GF-D8 (cell line): ENCODE results near the gene TPM4.
A peak's percentile ranks its signal among the peaks of the same experiment; 100 is the strongest.

Experiments used
- DNase-seq: peaks from one replicate; lab custom pipeline; 2025; lab: John Stamatoyannopoulos, UW

TPM4 gene

GRCh38 chr19:16127776-16128371 is 51.6 kb downstream of the TPM4 start:
- DNase-seq, result no peak

- DNase-seq, result no peak
Observed at GRCh38 chr19:16131648-16132047, 55.4 kb downstream of the TPM4 start.

DNA sequence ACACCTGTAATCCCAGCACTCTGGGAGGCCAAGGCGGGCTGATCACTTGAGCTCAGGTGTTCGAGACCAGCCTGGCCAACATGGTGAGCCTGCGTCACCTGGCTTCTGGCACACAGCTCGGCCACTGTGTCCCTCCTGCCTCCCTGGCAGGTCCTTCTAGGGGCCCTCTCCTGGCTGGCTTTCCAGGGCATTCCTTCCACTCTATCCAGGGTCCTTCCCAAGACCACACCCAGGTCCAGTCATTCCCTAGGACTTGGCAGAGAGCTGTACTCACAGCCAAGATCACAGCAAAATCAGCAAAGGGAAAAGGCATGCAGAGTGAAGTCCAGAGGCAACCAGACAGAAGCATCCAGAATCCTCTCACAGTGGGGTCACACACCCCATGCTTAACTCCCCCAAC is 57.5 kb downstream of the TPM4 start:
- no peak for DNase-seq

GRCh38 chr19:16134510-16134909 is 58.2 kb downstream of the TPM4 start:
- DNase-seq, result no peak

DNA sequence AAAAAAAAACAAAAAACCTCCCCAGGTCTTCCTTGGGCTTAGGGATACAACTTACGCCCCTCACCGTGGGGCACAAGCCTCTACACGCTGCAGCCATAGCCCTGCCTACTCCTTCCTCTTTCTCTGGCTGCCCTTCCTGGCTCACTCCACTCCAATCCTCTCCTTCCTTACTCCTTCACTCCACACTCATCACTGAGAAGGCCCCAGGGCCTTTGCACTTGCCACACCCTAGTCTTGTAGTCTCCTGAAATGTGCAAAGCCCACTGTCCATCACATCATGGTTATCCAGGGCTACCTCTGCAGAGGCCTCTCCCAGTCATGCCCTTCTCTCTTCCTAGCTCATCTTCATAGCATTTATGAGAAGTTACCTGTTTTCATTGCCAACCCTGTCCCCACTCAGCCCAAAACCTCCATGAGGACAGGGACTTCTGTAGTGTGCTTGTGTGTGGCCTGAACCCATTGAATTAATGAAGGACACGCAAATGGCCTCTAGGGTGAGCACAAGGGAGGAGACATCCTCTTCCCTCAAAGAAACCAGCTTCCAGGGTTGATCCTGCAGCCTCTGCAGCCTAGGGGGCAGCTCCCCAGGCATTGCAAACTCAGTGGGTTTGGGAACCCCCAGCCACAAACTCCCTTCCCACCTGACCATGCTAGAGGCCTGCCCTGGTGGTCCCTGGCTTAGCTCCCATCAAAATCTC is 59.3 kb downstream of the TPM4 start:
- no peak for DNase-seq

DNA sequence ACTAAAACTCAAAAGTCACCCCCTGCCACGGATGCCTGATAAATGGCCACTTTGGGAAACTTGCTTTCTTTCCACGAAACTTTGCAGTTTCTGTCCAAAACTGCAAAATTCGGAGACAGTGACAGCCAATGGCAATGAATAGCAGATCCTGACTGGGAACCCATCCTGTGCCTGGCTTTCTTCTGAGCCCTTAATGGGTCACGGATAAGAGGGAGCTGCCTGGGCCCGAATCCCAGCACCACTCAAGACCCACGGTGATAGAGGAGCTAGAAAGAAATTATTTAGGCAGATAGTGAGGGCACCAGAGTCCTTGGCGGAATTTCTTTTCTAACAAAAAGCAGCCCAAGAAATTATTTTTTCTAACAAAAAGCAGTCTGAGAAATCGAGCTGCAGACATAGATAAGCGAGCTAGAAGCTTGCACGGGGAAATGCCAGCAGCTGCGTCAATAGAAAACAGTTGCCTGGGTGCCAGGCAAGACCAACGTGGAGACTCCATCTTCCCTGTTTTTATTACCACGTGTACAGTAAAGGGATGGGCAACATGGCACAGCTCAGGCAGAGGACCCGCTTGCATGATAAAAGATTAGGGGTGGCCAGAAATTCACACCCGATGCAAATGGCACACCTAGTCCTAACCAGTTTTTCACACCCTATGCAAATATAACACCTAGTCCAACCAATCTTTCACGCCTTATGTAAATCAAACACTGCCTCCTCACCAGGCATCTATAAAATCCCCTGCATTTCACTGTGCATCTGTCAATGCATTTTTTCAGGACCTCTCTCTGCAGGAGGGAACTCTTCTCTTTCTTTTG is 60.1 kb downstream of the TPM4 start:
- DNase-seq, result no peak

- peak; percentile 97 for DNase-seq
Observed at GRCh38 chr19:16139752-16140151, 63.5 kb downstream of the TPM4 start.

- DNase-seq, result peak; percentile 96
Observed at GRCh38 chr19:16141043-16141442, 64.7 kb downstream of the TPM4 start.

DNA sequence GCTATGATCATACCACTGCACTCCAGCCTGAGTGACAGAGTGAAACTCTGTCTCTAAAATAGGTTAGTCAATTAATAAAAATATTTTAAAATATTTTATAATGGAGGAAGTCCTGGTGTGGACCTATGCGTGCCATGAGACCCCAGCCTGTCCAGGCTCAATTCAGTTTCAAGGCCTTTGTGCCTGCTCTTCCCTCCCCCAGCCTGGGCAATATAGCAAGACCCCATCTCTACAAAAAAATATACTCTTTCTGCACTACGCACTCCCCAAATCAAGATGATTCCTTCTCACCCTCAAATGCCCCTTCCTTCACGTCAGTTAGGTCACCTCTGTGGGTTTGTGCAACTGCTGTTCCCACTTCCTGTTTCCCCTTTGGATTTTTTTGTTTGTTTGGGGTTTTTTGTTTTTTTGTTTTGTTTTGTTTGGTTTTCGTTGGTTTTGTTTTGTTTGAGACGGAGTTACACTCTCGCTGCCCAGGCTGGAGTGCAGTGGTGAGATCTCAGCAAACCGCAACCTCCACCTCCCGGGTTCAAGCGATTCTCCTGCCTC is 65.8 kb downstream of the TPM4 start:
- no peak for DNase-seq

- DNase-seq, result peak; percentile 70
Observed at GRCh38 chr19:16143399-16144215, 67.3 kb downstream of the TPM4 start, which contains the start of gene HSH2D. Gene HSH2D, plus strand, starts transcription at chr19:16143685. Its CDS starts 5,066 bp downstream, at chr19:16148751.

DNA sequence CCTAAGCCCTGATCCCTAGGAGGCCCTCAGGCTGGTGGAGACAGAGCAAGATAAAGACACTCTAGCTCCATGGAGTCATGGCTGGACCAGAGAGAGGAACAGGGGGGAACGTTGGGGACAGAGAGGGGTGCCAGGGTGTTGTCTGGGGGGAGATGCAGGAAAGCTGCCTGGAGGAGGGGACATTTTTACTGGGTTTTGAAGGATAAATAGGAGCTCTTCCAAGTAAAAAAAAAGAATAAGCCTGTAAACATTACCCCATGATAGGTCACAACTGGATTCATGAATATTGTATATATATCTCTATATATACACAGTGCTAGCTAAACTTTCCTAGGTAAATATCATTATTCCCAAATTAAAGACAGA is 67.9 kb downstream of the TPM4 start:
- DNase-seq, result no peak

GRCh38 chr19:16146112-16146511 is 69.8 kb downstream of the TPM4 start:
- DNase-seq, result no peak

DNA sequence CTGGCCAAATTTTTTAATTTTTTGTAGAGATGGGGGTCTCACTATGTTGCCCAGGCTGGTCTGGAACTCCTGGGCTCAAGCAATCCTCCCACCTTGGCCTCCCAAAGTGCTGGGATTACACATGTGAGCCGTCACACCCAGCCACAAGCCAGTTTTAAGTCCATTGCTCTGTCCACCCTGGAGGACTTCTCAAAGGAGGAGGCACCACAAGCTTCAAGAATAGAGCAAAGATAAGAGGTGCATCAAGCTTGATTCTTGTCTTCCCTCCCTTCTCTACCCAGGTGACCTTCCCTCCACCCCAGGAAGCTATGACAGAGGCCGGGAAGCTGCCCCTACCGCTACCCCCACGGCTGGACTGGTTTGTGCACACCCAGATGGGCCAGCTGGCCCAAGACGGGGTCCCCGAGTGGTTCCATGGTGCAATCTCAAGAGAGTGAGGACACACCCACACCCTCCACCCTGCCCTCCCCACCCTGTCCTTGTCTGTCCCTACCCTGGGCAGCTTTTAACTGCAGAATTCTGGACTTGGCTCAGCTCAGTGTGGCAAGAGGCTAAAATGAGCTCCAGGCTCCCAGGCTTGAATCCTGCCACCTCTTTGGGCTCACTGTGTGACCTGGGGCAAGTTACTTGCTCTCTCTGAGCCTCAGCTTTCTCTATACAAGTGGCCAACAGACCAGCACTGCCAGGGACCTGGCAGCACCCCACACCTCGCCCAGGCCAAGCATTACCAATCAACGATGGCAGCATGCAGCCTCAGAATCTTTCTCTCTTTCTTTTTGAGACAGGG is 72.3 kb downstream of the TPM4 start:
- no peak for DNase-seq
